HEK293 (cell line): ENCODE measurements around the gene SARNP.

ENCODE experiments used
- ZNF18 ChIP-seq: fragments of 450-650 bp; formaldehyde crosslinking; IDR thresholded peaks from 2 replicates; pipeline ENCODE4 v1.5.1; 2016; ENCODE audit warnings: missing biosample characterization, missing genetic modification characterization
- ZNF184 ChIP-seq: fragments of 450-650 bp; IDR thresholded peaks from 2 replicates; pipeline ENCODE4 v1.5.1; 2018; ENCODE audit warnings: missing biosample characterization, mild to moderate bottlenecking, missing genetic modification characterization

GRCh38 chr12:55737581-55738122 is 79.9 kb downstream of the SARNP start:
- no peak for TF ChIP-seq ZNF184 (tag by site-specific recombination)
- TF ChIP-seq ZNF18 = no peak
